ENCODE results near the gene GARIN3.

The GARIN3 gene

DNA sequence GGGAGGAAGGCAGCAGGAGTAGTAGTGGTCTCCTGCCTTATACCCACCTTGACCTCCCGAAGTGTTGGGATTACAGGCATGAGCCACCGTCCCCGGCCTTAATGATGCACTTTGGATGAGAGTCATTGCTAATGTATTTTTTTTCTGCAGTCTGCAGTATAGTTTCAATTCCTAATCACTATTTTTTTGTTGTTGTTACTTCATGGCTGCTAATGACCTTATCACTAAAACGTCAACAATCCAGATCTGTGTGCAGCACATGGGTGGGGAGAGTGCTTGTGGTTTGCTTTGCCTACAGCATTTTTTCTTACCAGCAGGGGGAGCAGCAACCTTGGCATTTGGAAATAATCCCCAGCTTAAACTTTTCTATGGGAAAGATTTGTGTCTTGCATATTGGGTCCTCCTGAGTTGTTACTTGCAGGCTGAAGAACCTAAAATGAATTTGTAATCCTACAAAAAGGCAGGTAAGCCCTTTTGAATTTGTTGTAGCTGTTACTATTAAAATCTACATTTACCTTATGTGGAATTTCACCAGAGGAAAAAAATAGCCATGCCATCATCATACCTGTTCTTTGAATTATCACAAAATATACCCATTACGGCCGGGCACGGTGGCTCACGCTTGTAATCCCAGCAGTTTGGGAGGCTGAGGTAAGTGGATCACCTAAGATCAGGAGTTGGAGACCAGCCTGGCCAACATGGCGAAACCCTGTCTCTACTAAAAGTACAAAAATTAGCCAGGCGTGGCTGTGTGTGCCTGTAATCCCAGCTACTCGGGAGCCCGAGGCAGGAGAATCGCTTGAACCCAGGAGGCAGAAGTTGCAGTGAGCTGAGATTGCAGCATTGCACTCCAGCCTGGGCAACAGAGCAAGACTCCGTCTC lies 17.1 kb downstream of the GARIN3 start:
- peaks cover 13% of the 10 kb centered on the region for H3K27me3 Mint-ChIP-seq (ENCODE audit: low read depth, poor library complexity)
- TF ChIP-seq, protein P1, sequence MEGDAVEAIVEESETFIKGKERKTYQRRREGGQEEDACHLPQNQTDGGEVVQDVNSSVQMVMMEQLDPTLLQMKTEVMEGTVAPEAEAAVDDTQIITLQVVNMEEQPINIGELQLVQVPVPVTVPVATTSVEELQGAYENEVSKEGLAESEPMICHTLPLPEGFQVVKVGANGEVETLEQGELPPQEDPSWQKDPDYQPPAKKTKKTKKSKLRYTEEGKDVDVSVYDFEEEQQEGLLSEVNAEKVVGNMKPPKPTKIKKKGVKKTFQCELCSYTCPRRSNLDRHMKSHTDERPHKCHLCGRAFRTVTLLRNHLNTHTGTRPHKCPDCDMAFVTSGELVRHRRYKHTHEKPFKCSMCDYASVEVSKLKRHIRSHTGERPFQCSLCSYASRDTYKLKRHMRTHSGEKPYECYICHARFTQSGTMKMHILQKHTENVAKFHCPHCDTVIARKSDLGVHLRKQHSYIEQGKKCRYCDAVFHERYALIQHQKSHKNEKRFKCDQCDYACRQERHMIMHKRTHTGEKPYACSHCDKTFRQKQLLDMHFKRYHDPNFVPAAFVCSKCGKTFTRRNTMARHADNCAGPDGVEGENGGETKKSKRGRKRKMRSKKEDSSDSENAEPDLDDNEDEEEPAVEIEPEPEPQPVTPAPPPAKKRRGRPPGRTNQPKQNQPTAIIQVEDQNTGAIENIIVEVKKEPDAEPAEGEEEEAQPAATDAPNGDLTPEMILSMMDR (IDR thresholded peaks at IDR 0.05), result peak; percentile 83
- H3K27ac Mint-ChIP-seq, result no peak overlapping the region
- no peak overlapping the region for H3K4me3 Mint-ChIP-seq
- no peaks in the 10 kb centered on the region for H3K4me1 Mint-ChIP-seq
- DNase-seq, result peak; percentile 73
- peaks cover 2% of the 10 kb centered on the region for H3K36me3 Mint-ChIP-seq (ENCODE audit: low read depth)
- peaks cover 3% of the 10 kb centered on the region for H3K9me3 Mint-ChIP-seq

GRCh38 chr5:157143127-157143971 lies 22.7 kb downstream of the GARIN3 start:
- Mint-ChIP-seq H3K4me1 (peaks cover 4% of the 10 kb centered on the region), H3K27me3 (ENCODE audit: low read depth, poor library complexity) (peaks cover 9% of the 10 kb centered on the region), H3K27ac (no peak overlapping the region), H3K9me3 (peaks cover 17% of the 10 kb centered on the region), H3K36me3 (ENCODE audit: low read depth) (peaks cover 37% of the 10 kb centered on the region), H3K4me3 (peak overlapping the region; percentile 91)
- TF ChIP-seq, protein P1 (IDR thresholded peaks at IDR 0.05), result no peak
- no peak for DNase-seq

GRCh38 chr5:157142317-157143126 lies 23.5 kb downstream of the GARIN3 start, which contains the start of gene MED7:
MED7 (minus strand) TSS chr5:157142865; CDS start chr5:157139431, 3,434 bp downstream.
- no peak within 1 kb of the TSS for H3K27ac Mint-ChIP-seq
- peaks cover 17% of the 10 kb centered on the region for H3K9me3 Mint-ChIP-seq

GRCh38 chr5:157137691-157138090 lies 28.4 kb downstream of the GARIN3 start:
- peaks cover 4% of the 10 kb centered on the region for H3K4me1 Mint-ChIP-seq
- H3K9me3 Mint-ChIP-seq, result peaks cover 2% of the 10 kb centered on the region
- no peaks in the 10 kb centered on the region for H3K27me3 Mint-ChIP-seq (ENCODE audit: low read depth, poor library complexity)
- H3K36me3 Mint-ChIP-seq (ENCODE audit: low read depth), result peaks cover 47% of the 10 kb centered on the region
- no peak overlapping the region for H3K27ac Mint-ChIP-seq
- no peak overlapping the region for H3K4me3 Mint-ChIP-seq
- TF ChIP-seq, protein P1 (IDR thresholded peaks at IDR 0.05), result no peak
- no peak for DNase-seq

More at GRCh38 chr5:157142317-157143126, 23.5 kb downstream of the GARIN3 start, which contains the start of gene MED7:
- Mint-ChIP-seq H3K36me3 (ENCODE audit: low read depth) (peaks cover 46% of the 10 kb centered on the region), H3K27me3 (ENCODE audit: low read depth, poor library complexity) (peaks cover 7% of the 10 kb centered on the region), H3K4me1 (peaks cover 4% of the 10 kb centered on the region), H3K4me3 (peak within 1 kb of the TSS; percentile 91)
- TF ChIP-seq, protein P1 (IDR thresholded peaks at IDR 0.05), result no peak
- peak; percentile 85 for DNase-seq

DNA sequence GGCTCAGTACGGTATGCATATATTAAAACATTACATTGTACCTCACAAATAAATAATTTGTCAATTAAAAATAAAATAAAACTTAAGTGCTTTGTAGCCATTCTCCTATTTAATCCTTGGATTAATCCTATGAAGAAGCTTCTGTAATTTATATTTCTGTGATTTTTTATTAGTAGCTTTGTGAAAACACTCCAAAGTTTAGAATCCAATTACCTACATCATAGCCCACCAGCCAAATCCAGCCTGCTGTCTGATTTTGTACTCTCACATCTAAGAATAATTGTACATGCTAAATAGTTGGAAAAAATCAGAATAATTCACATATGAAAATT lies 33.8 kb downstream of the GARIN3 start:
- no peaks in the 10 kb centered on the region for H3K4me1 Mint-ChIP-seq
- H3K27ac Mint-ChIP-seq, result no peak overlapping the region
- no peak for DNase-seq
- H3K36me3 Mint-ChIP-seq (ENCODE audit: low read depth), result peaks cover 6% of the 10 kb centered on the region
- H3K27me3 Mint-ChIP-seq (ENCODE audit: low read depth, poor library complexity), result peaks cover 6% of the 10 kb centered on the region
- TF ChIP-seq, protein P1 (IDR thresholded peaks at IDR 0.05), result no peak
- no peak overlapping the region for H3K4me3 Mint-ChIP-seq
- H3K9me3 Mint-ChIP-seq, result peaks cover 4% of the 10 kb centered on the region
